ENCODE measurements around the gene RBBP8NL. TPM values are rescaled to one million over a fixed set of nuclear protein-coding genes. Genes with fewer than 3 reads are reported as not detected.

The RBBP8NL gene
- total and polyA plus RNA-seq, 11 donors = not detected

DNA sequence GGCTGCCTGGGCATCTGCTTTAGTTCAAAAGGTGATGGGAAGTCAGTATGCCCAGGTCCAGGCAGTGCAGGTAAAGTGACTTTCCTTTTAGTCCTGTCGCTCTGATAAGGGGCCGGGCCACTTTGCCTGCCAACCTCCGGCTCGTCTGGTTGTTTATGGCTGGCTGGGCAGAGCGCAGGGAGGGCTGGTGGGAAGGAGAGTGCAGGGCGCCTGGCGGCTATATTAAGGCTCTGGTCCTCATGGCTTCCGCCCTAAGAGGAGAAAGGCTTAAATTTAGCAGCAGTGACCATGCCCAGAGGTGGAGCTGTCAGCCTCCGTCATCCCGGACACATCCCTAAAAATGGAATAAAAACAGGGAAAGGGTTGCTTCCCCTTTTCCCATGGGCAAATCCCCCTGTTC is 33.8 kb upstream of the RBBP8NL start:
- Histone ChIP-seq H3K27ac (peak overlapping the region in 4 of 12 donors; percentile 19 to 54 (median 51)), H3K4me3 (no peak overlapping the region), H3K9me3 (no peaks in the 10 kb centered on the region), H3K27me3 (peaks cover 0 to 22% (median 4%) of the 10 kb centered on the region in 9 donors), H3K36me3 (no peaks in the 10 kb centered on the region), H3K4me1 (peaks cover 0 to 14% (median 4%) of the 10 kb centered on the region in 12 donors)
- no peak for TF ChIP-seq POLR2A (IDR thresholded peaks at IDR 0.05)
- TF ChIP-seq, protein P1, sequence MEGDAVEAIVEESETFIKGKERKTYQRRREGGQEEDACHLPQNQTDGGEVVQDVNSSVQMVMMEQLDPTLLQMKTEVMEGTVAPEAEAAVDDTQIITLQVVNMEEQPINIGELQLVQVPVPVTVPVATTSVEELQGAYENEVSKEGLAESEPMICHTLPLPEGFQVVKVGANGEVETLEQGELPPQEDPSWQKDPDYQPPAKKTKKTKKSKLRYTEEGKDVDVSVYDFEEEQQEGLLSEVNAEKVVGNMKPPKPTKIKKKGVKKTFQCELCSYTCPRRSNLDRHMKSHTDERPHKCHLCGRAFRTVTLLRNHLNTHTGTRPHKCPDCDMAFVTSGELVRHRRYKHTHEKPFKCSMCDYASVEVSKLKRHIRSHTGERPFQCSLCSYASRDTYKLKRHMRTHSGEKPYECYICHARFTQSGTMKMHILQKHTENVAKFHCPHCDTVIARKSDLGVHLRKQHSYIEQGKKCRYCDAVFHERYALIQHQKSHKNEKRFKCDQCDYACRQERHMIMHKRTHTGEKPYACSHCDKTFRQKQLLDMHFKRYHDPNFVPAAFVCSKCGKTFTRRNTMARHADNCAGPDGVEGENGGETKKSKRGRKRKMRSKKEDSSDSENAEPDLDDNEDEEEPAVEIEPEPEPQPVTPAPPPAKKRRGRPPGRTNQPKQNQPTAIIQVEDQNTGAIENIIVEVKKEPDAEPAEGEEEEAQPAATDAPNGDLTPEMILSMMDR (IDR thresholded peaks at IDR 0.05) = no peak
- intact Hi-C loops (cut with DNase I) = loop anchor here in 1 of 10 donors (1.0 kb wide), 1 partner anchor 14 kb away; the partner anchor contains the start of gene GATA5
- DNase-seq (peak in 4 of 5 donors; percentile 55 to 79 (median 62)), ATAC-seq (peak; percentile 84 to 93 (median 86))
- 27 to 38% (median 33%) methylated on average over 10 of the region's 10 CpGs for WGBS, 4 donors

DNA sequence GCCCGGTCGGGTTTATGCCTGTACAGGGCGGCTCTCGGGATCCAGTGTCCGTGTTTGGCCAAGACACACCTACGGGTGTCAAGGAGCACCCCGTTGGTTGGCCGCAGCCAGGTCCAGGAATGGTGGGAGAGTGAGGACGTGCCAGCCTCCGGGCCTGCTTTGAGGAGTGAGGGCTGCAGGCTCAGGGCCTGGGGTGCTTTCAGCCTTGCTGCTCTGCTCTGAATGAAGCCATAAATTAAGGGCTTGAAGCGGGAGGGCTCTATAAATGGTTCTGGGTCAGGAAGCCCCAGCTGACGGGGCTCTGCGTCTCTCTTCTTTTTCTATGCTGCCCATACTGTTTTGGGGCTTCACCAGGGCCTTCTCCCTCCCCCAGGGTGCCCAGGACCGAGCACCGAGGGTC is 33.3 kb upstream of the RBBP8NL start:
- no peak for DNase-seq
- no peak overlapping the region for H3K4me3 ChIP-seq
- peaks cover 0 to 14% (median 4%) of the 10 kb centered on the region in 12 donors for H3K4me1 ChIP-seq
- intact Hi-C loops (cut with DNase I) = loop anchor here in 1 of 10 donors (1.0 kb wide), 1 partner anchor 15 kb away; the partner anchor contains the start of gene GATA5
- TF ChIP-seq, protein P1 (IDR thresholded peaks at IDR 0.05) = no peak
- TF ChIP-seq POLR2A (IDR thresholded peaks at IDR 0.05) = no peak
- peak overlapping the region in 3 of 12 donors; percentile 49 to 54 (median 53) for H3K27ac ChIP-seq
- no peaks in the 10 kb centered on the region for H3K36me3 ChIP-seq
- H3K9me3 ChIP-seq = no peaks in the 10 kb centered on the region
- ATAC-seq = peak in 1 of 4 donors; percentile 5
- 70 to 81% (median 75%) methylated on average over 11 to 15 of the region's 15 CpGs for WGBS, 4 donors
- H3K27me3 ChIP-seq = peaks cover 0 to 22% (median 4%) of the 10 kb centered on the region in 9 donors

DNA sequence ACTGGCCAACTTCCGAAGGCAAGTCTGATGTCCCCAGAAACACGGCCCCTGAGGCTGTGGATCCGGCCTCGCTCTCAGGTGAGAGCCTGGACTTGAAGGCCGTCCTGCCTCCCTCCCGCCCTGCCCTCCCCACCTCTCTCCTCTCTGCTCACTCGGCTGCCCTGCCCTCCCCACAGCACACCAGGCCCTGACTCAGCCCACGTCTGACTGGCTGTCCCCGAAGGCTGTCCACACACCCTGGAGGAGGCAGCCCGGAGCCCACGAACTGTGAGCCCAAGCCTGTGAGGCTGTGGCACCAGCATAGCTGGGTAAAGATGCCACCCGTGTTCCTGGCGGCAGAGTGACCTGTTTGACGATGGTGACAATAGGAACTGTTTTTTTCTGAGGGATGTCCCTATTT is 32.1 kb upstream of the RBBP8NL start:
- peaks cover 0 to 22% (median 4%) of the 10 kb centered on the region in 9 donors for H3K27me3 ChIP-seq

More for the DNA sequence above, 32.1 kb upstream of the RBBP8NL start:
- H3K4me3 ChIP-seq = no peak overlapping the region
- DNase-seq (no peak), ATAC-seq (no peak)
- H3K9me3 ChIP-seq = no peaks in the 10 kb centered on the region
- TF ChIP-seq POLR2A (IDR thresholded peaks at IDR 0.05) = no peak
- TF ChIP-seq, protein P1 (IDR thresholded peaks at IDR 0.05) = no peak
- H3K36me3 ChIP-seq = no peaks in the 10 kb centered on the region
- no peak overlapping the region for H3K27ac ChIP-seq
- peaks cover 0 to 14% (median 4%) of the 10 kb centered on the region in 12 donors for H3K4me1 ChIP-seq
- WGBS, 4 donors = 49 to 70% (median 59%) methylated on average over 10 to 14 of the region's 14 CpGs
- intact Hi-C loops (cut with DNase I) = loop anchor here in 1 of 10 donors (5.0 kb wide), 1 partner anchor 52 kb away; the partner anchor contains the start of gene CABLES2
